KOPT-K1 (cell line): ENCODE data around the gene PRPH.
"Not testable (repeated sequence)": the region's sequence is repeated elsewhere in the genome, so short reads cannot be mapped to it uniquely, and the experiment has no call there.

Experiments used
- H3K27ac ChIP-seq: fragments of 200-600 bp; sonication (generic); 2 replicates; pipeline ENCODE4 v1.5.1; 2016; ENCODE audit warnings: antibody characterized with exemption, mild to moderate bottlenecking, low read depth, low read length; ENCODE audit not compliant: poor library complexity, severe bottlenecking
- H3K36me3 ChIP-seq: fragments of 200-600 bp; sonication (generic); 2 replicates; pipeline ENCODE4 v1.5.1; 2017; ENCODE audit warnings: antibody characterized with exemption, mild to moderate bottlenecking, low read length, moderate library complexity; ENCODE audit not compliant: insufficient read depth
- H3K9me3 ChIP-seq: fragments of 200-600 bp; sonication (generic); 2 replicates; pipeline ENCODE4 v1.5.1; 2017; ENCODE audit warnings: antibody characterized with exemption, low read length, mild to moderate bottlenecking; ENCODE audit not compliant: insufficient read depth, poor library complexity, severe bottlenecking

The PRPH gene

DNA sequence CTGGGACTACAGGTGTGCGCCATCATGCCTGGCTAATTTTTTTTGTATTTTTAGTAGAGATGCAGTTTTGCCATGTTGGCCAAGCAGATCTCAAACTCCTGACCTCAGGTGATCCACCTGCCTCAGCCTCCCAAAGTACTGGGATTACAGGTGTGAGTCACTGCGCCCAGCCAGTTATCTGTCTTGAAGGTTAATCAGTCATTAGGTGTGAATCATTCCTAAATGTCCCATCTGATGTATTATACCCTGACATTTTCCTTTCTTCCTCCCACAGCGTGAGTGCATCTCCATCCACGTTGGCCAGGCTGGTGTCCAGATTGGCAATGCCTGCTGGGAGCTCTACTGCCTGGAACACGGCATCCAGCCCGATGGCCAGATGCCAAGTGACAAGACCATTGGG is 25.8 kb upstream of the PRPH start:
- peaks cover 78% of the 10 kb centered on the region for H3K36me3 ChIP-seq
- not testable (repeated sequence) for H3K27ac ChIP-seq, H3K9me3 ChIP-seq

DNA sequence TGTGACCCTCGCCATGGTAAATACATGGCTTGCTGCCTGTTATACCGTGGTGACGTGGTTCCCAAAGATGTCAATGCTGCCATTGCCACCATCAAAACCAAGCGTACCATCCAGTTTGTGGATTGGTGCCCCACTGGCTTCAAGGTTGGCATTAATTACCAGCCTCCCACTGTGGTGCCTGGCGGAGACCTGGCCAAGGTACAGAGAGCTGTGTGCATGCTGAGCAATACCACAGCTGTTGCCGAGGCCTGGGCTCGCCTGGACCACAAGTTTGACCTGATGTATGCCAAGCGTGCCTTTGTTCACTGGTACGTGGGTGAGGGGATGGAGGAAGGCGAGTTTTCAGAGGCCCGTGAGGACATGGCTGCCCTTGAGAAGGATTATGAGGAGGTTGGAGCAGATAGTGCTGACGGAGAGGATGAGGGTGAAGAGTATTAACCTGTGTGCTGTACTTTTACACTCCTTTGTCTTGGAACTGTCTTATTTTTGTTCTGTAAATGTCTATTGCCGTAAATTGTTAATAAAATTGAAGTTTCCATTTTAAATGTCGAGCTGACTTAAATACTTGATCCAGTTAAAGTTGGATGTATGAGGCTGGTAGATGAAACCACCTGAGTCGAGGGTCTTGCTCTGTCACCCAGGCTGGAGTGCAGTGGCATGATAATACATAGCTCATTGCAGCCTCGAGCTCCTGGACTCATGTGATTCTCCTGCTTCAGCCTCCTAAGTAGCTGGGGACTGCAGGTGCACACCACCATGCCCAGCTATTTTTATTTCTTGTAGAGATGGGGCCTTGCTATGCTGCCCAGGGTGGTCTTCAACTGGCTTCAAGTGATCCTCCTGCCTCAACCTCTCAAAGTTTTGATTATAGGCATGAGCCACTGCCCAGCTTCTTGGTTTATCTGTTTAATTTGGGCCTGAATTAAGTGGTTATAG is 21.9 kb upstream of the PRPH start:
- Histone ChIP-seq H3K36me3 (peaks cover 70% of the 10 kb centered on the region), H3K9me3 (no peaks in the 10 kb centered on the region), H3K27ac (no peak overlapping the region)

DNA sequence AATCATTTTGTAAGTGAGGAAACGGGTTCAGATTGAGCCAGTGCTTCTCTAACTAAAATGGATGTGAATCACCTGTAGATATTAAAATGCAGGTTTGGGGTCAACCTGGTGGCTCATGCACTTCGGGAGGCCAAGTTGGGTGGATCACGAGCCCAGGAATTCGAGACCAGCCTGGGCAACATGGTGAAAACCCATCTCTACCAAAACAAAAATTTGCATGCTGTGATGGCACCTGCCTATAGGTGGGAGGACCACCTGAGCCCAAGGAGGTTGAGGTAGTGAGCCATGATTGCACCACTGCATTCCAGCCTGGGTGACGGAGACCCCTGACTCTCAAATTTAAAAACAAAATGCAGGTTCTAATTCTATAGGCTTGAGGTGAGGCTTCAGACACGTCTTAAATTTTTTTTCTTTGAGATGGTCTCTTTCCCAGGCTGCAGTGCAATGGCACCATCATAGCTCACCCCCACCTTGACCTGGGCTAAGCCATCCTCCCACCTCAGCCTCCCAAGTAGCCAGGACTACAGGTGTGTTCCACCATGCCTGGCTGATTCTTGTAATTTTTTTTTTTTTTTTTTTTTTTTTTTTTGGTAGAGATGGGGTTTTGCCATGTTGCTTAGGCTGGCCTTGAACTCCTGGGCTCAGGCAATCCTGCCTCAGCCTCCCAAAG is 21.1 kb upstream of the PRPH start:
- H3K36me3 ChIP-seq: peaks cover 62% of the 10 kb centered on the region
- no peak overlapping the region for H3K27ac ChIP-seq
- no peaks in the 10 kb centered on the region for H3K9me3 ChIP-seq

DNA sequence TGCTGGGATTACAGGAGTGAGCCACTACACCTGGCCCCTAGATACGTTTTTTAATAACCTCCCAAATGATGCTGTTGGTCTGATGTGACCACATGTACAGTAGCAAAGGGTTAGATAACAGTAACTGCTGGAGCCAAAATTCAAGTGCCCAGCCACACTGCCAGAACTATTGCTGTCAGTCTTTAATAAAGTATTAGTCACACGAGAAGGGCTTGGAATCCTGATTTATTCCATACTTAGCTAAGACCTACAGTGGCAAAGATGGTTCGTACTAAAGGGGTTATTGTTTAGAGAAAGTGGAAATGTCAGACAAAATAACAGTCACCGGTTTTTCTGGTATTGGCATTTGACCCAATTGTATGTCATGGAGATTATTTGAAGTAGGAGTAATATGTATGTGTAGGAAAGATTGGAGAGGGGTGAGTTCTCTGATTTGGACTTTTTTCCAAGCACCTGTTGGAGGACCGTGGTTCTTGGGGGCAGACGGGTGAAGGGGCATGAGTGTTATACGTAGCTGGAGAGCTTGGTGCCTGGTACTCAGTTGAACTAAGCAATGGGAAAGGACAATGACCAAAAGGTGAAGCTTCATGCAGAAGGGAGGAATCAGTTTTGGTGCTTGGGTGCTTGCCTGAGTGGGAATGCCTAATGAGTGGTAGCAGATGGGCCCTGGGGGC is 20.4 kb upstream of the PRPH start:
- Histone ChIP-seq H3K9me3 (no peaks in the 10 kb centered on the region), H3K27ac (no peak overlapping the region), H3K36me3 (peaks cover 55% of the 10 kb centered on the region)

DNA sequence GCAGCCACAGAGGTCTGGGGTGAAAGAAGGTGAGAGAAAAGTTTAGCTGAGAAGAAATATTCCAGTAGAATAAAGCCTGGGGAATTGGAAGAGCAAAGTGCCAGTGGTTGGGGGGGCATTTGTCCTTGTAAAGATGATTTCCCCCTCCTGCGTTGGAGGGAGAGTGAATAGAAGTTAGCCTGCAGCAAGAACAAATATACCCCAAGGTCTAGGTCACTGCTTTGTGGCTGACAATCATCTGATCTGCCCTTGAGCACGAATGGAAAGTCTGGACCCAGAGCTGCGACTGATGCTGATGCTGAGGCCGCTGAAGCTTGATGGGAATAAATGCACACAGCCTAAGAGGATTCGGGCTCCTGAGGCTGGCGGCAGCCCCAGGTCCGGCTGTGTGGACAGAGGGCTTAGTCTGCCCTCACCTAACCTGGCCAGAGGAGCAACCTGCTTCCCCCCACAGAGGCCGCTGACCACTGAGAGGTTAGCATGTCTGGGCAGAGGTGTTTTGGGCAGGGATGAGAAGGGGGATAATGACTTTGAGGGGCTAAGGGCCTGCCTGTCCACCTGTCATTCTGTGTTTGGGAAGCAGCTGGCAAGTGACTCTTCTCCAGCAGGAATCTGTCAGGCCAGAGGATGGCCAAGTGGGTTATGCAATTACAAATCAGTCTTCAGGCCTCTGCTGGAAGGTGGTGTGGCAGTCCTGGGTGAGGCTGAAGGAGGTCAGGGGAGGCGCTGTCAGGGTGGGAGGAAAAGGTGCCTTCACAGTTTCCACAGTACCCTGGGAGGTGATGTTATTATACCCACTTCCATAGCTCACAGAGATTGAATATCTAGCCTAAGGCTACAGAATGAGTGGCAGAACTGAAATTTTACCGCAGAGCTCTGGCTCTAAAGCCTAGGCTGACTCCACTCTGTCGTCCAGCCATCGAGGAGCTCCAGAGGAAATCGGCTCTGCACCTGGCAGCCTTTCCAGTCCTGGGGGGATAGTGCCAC is 18.4 kb upstream of the PRPH start:
- H3K36me3 ChIP-seq: peaks cover 34% of the 10 kb centered on the region
- no peak overlapping the region for H3K27ac ChIP-seq
- no peaks in the 10 kb centered on the region for H3K9me3 ChIP-seq

DNA sequence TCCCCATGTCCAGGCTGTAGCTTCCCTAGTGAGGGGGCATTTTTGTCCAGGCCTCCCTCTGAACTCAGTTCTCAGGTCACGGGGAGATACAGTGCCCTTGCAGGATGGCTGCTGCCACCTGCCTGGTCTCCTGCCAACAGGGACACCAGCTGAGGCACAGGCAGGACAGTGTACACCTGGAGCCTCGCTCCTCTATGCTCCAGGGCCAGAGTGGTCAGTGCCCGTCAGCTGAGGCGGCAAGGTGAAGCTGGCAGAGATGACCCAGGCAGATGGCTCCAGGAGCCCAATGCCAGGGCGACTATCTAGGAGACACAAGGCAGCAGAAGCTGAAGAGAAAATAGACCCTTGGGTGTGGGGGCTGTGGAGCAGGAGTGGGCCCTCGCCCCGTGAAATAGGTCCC is 17.5 kb upstream of the PRPH start:
- H3K36me3 ChIP-seq: peaks cover 28% of the 10 kb centered on the region
- no peaks in the 10 kb centered on the region for H3K9me3 ChIP-seq
- no peak overlapping the region for H3K27ac ChIP-seq

DNA sequence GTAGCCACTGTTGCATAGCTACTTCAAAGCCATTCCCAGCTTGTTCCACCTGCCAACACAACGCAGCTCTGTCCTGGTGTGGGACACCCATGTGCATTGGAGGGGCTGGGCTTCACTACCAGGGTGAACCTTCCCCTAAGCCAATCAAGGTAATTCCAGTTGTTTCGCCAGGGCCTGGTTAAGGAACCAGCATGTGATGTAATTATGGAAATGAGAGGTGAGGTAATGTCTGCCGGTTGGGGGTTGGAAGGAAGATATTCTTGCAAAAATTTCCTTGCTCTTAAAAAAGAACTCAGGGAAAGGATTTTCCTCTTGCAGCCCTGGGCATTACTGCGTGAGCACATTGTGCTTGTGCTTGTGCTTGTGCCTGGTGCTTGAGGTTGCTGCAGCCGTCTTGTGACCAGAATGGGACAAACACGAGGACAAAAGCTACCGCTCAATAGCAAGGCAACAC is 15.2 kb upstream of the PRPH start:
- no peaks in the 10 kb centered on the region for H3K9me3 ChIP-seq
- peaks cover 5% of the 10 kb centered on the region; the same call in 1 of the 2 replicates for H3K36me3 ChIP-seq
- no peak overlapping the region for H3K27ac ChIP-seq

DNA sequence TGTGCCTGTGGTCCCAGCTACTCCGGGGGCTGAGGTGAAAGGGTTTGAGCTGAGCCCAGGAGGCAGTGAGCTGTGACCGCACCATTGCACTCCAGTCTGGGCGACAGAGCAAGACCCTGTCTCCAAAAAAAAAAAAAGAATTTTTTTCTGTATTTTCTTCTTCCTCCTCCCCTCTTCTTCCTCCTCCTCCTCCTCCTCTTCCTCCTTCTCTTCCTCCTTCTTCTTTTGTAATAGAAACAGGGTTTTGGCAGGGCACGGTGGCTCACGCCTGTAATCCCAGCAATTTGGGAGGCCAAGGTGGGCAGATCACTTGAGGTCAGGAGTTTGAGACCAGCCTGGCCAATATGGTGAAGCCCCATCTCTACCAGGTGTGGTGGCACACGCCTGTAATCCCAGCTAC is 14.4 kb upstream of the PRPH start:
- not testable (repeated sequence) for H3K36me3 ChIP-seq, H3K9me3 ChIP-seq, H3K27ac ChIP-seq

DNA sequence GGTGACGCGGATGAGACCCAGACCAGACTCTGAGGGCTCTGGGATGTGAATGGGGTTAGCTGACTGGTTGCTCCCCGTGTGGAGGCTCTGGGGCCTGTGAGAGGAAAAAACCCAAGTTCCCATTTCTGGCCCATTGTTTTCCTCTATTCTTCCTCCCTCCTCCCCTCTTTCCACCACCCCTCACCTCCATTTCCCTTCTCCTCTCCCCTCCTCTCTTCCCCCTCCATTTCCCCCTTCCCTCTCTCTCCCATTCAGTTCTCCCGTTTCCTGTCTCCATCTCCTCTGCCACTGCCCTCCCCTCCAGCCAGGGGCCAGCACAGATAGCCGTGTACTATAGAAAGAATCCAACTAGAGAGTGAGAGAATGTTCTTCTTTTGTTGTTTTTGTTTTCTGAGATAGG is 12.6 kb upstream of the PRPH start:
- H3K36me3 ChIP-seq: no peaks in the 10 kb centered on the region
- no peaks in the 10 kb centered on the region for H3K9me3 ChIP-seq
- no peak overlapping the region for H3K27ac ChIP-seq

DNA sequence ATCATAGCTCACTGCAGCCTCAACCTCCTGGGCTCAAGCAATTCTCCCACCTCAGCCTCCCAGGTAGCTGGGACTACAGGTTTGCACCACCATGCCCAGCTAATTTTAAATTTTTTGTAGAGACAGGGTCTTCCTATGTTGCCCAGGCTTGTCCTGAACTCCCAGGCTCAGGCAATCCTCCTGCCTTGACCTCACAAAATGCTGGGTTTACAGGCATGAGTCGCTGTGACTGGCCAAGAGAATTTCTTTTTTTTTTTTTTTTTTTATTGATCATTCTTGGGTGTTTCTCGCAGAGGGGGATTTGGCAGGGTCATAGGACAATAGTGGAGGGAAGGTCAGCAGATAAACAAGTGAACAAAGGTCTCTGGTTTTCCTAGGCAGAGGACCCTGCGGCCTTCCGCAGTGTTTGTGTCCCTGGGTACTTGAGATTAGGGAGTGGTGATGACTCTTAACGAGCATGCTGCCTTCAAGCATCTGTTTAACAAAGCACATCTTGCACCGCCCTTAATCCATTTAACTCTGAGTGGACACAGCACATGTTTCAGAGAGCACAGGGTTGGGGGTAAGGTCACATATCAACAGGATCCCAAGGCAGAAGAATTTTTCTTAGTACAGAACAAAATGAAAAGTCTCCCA is 12.1 kb upstream of the PRPH start:
- not testable (repeated sequence) for H3K36me3 ChIP-seq, H3K9me3 ChIP-seq, H3K27ac ChIP-seq

DNA sequence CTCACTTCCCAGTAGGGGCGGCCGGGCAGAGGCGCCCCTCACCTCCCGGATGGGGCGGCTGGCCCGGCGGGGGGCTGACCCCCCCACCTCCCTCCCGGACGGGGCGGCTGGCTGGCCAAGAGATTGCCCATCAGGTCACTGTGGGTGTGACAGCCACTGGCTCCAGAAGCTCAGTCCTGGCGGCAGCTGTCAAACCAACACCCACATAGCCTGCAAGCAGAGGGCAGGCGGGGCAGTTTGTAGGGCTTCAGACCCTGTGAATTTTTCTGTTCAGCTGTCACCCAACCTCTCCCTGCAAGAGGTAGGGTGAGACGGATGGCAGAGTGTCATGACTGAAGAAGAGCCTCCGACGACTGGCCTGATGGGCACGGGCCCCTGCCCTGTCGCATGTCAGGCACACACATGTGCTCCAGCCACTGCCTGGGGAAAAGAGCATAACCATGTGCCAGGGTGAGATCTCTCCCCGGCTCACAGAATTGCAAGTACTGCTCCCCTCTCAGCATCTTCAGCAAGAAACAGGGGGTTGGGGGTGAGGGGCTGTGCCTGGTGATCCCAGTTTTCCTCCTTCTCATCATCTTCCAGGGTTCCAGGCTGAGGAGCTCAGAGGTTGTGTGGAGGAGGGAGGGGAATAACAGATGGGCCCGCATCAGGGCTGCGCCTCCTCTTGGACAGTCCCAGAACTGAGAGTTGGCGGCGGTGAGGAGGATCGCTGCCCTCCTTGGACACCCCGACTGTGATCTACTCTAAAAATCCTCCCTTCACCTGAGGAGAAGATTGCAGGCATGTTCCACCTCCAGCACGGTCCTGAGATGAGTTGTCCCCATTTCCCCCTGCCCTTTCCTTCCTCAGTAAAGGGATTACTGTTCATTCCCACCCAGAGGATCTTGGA is 11.2 kb upstream of the PRPH start:
- Histone ChIP-seq H3K9me3 (no peaks in the 10 kb centered on the region), H3K27ac (no peak overlapping the region), H3K36me3 (no peaks in the 10 kb centered on the region)

DNA sequence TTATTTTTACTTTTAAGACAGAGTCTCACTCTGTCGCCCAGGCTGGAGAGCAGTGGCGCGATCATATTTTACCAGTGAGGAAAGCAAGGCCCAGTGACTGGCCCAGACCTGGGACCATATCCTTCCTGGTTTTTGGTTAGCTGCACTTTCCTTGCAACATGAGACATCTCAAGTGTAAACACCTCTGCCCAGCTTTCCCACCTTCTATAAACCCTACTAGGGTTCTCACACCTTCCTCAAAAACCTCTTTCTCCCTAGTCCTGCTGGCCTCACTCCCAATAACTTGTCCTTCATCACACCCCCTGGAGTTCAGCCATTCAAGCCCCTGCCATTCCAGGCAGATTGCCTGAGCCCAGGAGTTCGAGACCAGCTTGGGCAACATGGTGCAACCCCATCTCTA is 10.3 kb upstream of the PRPH start:
- Histone ChIP-seq H3K27ac (no peak overlapping the region), H3K9me3 (no peaks in the 10 kb centered on the region), H3K36me3 (no peaks in the 10 kb centered on the region)

DNA sequence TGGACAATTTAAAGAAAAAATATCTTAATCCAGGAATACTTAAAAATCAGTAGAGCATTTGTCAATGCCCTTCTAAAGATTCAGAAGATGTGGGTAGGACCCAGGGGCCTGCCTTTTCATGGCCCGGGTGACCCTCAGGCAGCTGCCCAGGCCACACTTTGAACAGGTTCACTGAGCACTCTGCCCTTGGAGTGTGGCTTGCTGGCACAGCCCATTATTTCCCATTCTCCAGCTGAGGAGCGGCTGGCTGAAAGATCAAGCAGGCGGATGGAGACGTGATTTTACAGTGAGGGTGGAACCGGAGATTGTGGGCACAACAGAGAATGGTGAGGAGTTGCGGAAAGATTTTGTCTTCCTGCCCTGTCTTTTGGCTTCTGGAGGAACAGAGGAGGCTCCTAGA is 7.1 kb upstream of the PRPH start:
- Histone ChIP-seq H3K9me3 (no peaks in the 10 kb centered on the region), H3K36me3 (no peaks in the 10 kb centered on the region), H3K27ac (no peak overlapping the region)
